PFSK-1 (cell line): ENCODE results near the gene PCDHA3.

Experiments
- FOXP2 ChIP-seq: optimal IDR thresholded peaks from 2 replicates; pipeline ENCODE3; 2011; ENCODE audit warnings: borderline replicate concordance, control low read depth, inconsistent platforms; ENCODE audit not compliant: insufficient read depth; ENCODE audit errors: extremely low read length, extremely low read depth
- POLR2AphosphoS5 ChIP-seq: IDR thresholded peaks from 2 replicates; pipeline ENCODE4 v1.6.1; 2012; ENCODE audit warnings: low read depth, mild to moderate bottlenecking, control low read depth, low read length, moderate library complexity
- TAF1 ChIP-seq: IDR thresholded peaks from 2 replicates; pipeline ENCODE4 v1.6.1; 2012; ENCODE audit warnings: low read length, control low read depth, borderline replicate concordance; ENCODE audit not compliant: insufficient read depth
- TF ChIP-seq, protein P1 (sequence below), 2 experiments: IDR thresholded peaks; 2 replicates each; pipeline versions ENCODE4 v1.6.1 to v1.8.0; 2011 to 2012; ENCODE audit warnings: low read depth in 2 of 2, low read length in 2 of 2, control low read depth in 1 of 2, inconsistent platforms in 1 of 2, mild to moderate bottlenecking in 1 of 2, moderate library complexity in 1 of 2; ENCODE audit not compliant: insufficient read depth in 1 of 2

DNA sequence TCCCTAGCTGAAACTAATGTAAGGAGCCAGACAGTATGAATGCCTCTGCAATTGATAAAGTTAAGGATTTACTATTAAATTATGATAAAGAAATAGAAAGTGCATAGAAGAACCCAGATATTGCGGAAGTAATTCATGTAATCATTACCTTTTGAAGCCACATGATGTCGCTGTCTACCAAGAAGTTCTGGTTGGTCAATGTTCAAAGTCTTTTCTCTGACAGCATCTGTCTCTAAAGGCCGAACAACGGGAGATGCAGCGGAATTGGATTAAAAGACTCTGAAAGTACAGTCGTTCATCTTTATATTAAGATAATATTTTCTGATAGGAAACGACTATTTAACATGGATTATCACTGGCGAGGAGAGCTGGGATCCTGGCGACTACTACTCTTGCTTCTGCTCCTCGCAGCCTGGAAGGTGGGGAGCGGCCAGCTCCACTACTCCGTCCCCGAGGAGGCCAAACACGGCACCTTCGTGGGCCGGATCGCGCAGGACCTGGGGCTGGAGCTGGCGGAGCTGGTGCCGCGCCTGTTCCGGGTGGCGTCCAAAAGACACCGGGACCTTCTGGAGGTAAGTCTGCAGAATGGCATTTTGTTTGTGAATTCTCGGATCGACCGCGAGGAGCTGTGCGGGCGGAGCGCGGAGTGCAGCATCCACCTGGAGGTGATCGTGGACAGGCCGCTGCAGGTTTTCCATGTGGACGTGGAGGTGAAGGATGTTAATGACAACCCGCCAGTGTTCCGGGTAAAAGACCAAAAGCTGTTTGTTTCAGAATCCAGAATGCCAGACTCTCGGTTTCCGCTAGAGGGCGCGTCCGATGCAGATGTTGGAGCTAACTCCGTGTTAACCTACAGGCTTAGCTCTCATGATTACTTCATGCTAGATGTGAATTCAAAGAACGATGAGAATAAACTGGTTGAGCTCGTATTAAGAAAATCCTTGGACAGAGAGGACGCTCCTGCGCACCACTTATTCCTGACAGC lies 40.4 kb downstream of the PCDHA3 start, which contains the start of gene PCDHA8:
- no peak for TF ChIP-seq POLR2AphosphoS5
- no peak for TF ChIP-seq TAF1
- TF ChIP-seq, protein P1, sequence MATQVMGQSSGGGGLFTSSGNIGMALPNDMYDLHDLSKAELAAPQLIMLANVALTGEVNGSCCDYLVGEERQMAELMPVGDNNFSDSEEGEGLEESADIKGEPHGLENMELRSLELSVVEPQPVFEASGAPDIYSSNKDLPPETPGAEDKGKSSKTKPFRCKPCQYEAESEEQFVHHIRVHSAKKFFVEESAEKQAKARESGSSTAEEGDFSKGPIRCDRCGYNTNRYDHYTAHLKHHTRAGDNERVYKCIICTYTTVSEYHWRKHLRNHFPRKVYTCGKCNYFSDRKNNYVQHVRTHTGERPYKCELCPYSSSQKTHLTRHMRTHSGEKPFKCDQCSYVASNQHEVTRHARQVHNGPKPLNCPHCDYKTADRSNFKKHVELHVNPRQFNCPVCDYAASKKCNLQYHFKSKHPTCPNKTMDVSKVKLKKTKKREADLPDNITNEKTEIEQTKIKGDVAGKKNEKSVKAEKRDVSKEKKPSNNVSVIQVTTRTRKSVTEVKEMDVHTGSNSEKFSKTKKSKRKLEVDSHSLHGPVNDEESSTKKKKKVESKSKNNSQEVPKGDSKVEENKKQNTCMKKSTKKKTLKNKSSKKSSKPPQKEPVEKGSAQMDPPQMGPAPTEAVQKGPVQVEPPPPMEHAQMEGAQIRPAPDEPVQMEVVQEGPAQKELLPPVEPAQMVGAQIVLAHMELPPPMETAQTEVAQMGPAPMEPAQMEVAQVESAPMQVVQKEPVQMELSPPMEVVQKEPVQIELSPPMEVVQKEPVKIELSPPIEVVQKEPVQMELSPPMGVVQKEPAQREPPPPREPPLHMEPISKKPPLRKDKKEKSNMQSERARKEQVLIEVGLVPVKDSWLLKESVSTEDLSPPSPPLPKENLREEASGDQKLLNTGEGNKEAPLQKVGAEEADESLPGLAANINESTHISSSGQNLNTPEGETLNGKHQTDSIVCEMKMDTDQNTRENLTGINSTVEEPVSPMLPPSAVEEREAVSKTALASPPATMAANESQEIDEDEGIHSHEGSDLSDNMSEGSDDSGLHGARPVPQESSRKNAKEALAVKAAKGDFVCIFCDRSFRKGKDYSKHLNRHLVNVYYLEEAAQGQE (IDR thresholded peaks at IDR 0.05; ENCODE audit: insufficient read depth in 1 of 2, low read depth in 2 of 2, low read length in 2 of 2) = no peak
- no peak for TF ChIP-seq FOXP2
